Measurements from ENCODE around the gene SKOR1. TPM values are rescaled to one million over a fixed set of nuclear protein-coding genes. Genes with fewer than 3 reads are reported as not detected.

SKOR1 gene
- total and polyA plus RNA-seq, 2 of the 8 experiments (the other 6 are each of a cell fraction or from before 2014, with no cell fraction given) = 0.03 to 0.11 TPM

DNA sequence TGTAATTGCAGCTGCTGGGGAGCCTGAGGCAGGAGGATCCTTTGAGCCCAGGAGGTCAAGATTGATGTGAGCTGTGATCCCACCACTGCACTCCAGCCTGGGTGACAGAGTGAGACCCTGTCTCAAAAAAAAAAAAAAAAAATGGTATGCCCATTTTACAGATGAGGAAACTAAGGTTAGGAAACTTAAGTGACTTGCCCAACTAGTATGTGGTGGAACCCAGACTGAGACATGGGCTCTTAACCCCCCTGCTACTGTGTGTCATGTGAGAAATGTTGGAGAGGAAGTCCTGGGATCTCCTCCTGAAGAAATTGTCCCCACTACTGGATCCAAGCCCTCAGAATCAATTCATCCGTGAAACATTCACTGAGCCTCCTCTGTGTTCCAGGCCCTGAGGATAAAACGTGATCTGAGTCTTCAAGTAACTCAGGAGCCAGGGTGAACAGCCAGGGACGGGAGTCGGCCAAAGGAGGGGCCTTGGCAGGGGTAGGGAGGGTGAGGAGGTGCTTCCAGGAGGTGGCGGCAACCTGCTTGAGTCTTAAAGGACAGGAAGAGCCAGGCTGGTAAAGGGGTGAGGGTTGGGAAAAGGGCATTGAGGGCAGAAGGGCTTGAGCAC lies 34.1 kb downstream of the SKOR1 start:
- DNase-seq (ENCODE audit: low read depth in 1 of 2, low spot score in 2 of 2) = no peak

More for the DNA sequence above, 34.1 kb downstream of the SKOR1 start:
- H3K4ac ChIP-seq (replicated peaks; ENCODE audit: insufficient read length, low read depth, low read length) = no peak overlapping the region
- H3K56ac ChIP-seq (replicated peaks; ENCODE audit: insufficient read length, low read depth, low read length) = no peak overlapping the region
- H2BK5ac ChIP-seq (ENCODE audit: low read depth, low read length) = no peak overlapping the region
- no peak overlapping the region for H4K8ac ChIP-seq (ENCODE audit: extremely low read depth, insufficient read depth, low read length)
- H2BK120ac ChIP-seq (replicated peaks; ENCODE audit: low read depth, low read length) = no peak overlapping the region
- H3K23me2 ChIP-seq (ENCODE audit: low read depth, low read length) = no peaks in the 10 kb centered on the region; the same call in 1 of the 2 replicates
- H3K4me1 ChIP-seq (replicated peaks in 1 of 4; ENCODE audit: control insufficient read depth in 3 of 4, insufficient read depth in 4 of 4, low read length in 3 of 4) = peaks cover 0 to 8% (median 2%) of the 10 kb centered on the region in 4 experiments; a peak in 5 of 7 replicates
- H2BK15ac ChIP-seq (ENCODE audit: low read length) = no peak overlapping the region
- WGBS, 2 experiments (ENCODE audit: extremely low coverage in 1 of 2, insufficient coverage in 1 of 2, insufficient read length in 1 of 2, insufficient replicate concordance in 2 of 2, low coverage in 1 of 2, low lambda C conversion rate in 2 of 2, missing lambda C conversion rate in 1 of 2) = 77% methylated on average over 5 of the region's 5 CpGs; no CpG with 5 or more reads in 1 of the 2 experiments
- POLR2A ChIA-PET (ENCODE audit: partially characterized antibody) = no interaction called here
- H3K18ac ChIP-seq (ENCODE audit: extremely low read depth, low read length) = no peak overlapping the region
- no peak overlapping the region for H4K5ac ChIP-seq (ENCODE audit: insufficient read length, low read depth, low read length)
- peaks cover 0 to 4% (median 1%) of the 10 kb centered on the region in 4 experiments; a peak in 3 of 7 replicates for H3K27me3 ChIP-seq (replicated peaks in 1 of 4; ENCODE audit: control insufficient read depth in 3 of 4, extremely low read depth in 1 of 4, insufficient read depth in 3 of 4, low read length in 3 of 4)
- H4K20me1 ChIP-seq (replicated peaks in 1 of 2; ENCODE audit: control insufficient read depth in 1 of 2, insufficient read depth in 2 of 2, low read length in 2 of 2) = no peaks in the 10 kb centered on the region
- H2BK20ac ChIP-seq (ENCODE audit: low read length) = no peak overlapping the region
- no peak for FAIRE-seq
- H2AFZ ChIP-seq (ENCODE audit: low read length) = no peak overlapping the region
- TF ChIP-seq EZH2 (IDR thresholded peaks at IDR 0.05; ENCODE audit: low read depth, low read length, severe bottlenecking) (no peak), KDM1A (IDR thresholded peaks at IDR 0.05; ENCODE audit: borderline replicate concordance, low read length) (peak; percentile 88; the same call in 1 of the 2 replicates)
- no peak overlapping the region for H2AK5ac ChIP-seq (ENCODE audit: low read depth, low read length)
- CTCF ChIA-PET (ENCODE audit: partially characterized antibody) = interaction anchor here (0.7 to 2.8 kb wide), 3 partner anchors 18 to 323 kb away, joined by 3 to 20 read pairs (median 4); no protein-coding TSS in a partner anchor
- no peaks in the 10 kb centered on the region for H3K79me2 ChIP-seq (ENCODE audit: control insufficient read depth in 1 of 2, insufficient read depth in 2 of 2, low read length in 2 of 2)
- H4K91ac ChIP-seq (replicated peaks; ENCODE audit: insufficient read length, low read length) = no peak overlapping the region
- H3K14ac ChIP-seq (ENCODE audit: insufficient read length) = no peak overlapping the region
- H3K9ac ChIP-seq (replicated peaks in 1 of 4; ENCODE audit: extremely low read depth in 1 of 4, low read depth in 3 of 4, low read length in 3 of 4) = no peak overlapping the region
- no peak overlapping the region for H3K27ac ChIP-seq (ENCODE audit: low read depth, low read length)
- no peaks in the 10 kb centered on the region for H3K79me1 ChIP-seq (ENCODE audit: low read depth, low read length)
- no peak overlapping the region for H3K4me3 ChIP-seq (ENCODE audit: extremely low read depth in 1 of 4, insufficient read depth in 2 of 4, low read depth in 3 of 4, low read length in 4 of 4)
- H3K23ac ChIP-seq (ENCODE audit: insufficient read length) = no peak overlapping the region
- H3K9me3 ChIP-seq (ENCODE audit: insufficient read depth in 2 of 2, low read depth in 1 of 2, low read length in 1 of 2) = no peaks in the 10 kb centered on the region
- no peak overlapping the region for H3K4me2 ChIP-seq (ENCODE audit: insufficient read depth in 1 of 2, low read depth in 2 of 2, low read length in 2 of 2)
- 0 out of 2 replicates have a peak overlapping the region, but pooled peaks have one; percentile 68 for H2BK12ac ChIP-seq (ENCODE audit: low read depth, low read length)
- no peaks in the 10 kb centered on the region for H3K36me3 ChIP-seq (ENCODE audit: control insufficient read depth in 2 of 4, insufficient read depth in 4 of 4, low read length in 3 of 4)
